ENCODE data around the gene MITD1. TPM values are rescaled to one million over a fixed set of nuclear protein-coding genes. Genes with fewer than 3 reads are reported as not detected.

The MITD1 gene
- polyA plus RNA-seq, 3 donors, result 24.9 to 33.8 (median 25.4) TPM

DNA sequence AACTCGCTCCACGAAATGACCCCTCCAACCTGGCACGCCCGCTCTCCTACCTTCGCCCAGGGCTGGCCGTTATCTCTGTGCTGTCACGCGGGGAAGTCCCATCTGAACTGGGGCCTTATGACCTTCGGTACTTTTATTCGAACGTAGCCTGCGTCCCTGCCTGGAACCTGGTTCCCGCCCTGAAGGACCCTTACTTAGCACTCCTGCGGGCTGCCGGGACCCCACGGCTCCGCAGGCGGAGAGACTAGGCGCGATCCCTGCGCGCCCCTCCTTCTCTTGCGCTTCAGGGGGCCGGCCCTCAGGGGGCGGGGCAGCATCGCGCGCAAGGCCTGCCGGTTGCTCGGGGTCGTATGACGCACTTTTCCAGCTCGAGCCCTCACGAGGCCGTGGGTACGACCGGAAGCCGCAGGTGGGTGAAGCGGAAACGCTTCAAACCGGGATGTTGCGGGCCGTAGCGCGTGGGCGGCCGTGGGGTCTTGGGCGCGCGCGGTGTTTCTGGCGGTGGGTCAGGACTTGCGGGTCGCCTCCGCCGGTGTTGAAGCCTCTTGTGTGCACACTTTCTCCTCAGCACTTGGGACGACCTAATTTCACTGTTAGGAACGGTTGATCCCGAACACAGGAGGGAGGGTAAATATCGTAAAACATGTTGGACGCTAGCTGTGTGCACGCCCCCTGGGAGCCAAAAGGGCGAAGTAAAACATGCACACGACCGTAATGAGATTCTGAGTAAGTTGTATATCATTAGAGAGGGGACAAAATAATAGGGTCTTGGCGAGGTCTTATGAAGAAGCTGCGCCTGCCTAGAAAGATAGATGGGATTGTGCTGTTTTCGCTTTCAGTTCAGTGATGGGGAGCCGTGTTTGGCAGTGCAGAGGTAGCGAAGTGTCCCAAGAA lies 26.0 kb downstream of the MITD1 start, which contains the start of the genes LIPT1 and TSGA10:
TSS of gene LIPT1 (plus strand) at position 325 of the 894 bp plus-strand sequence. CDS start 6,991 bp downstream, outside the sequence.
TSS of gene TSGA10 (minus strand) at position 300 of the 894 bp plus-strand sequence. CDS start 45,503 bp downstream, outside the sequence.
- peak within 1 kb of the TSS; percentile 94 to 97 (median 96) for H3K27ac Mint-ChIP-seq
- Histone ChIP-seq H4K20me1 (ENCODE audit: insufficient read depth, low read length) (no peaks in the 10 kb centered on the region), H3K27ac (ENCODE audit: low read depth in 1 of 2, low read length in 2 of 2) (peak within 1 kb of the TSS; percentile 78 to 95), H3K79me2 (ENCODE audit: insufficient read depth, low read length) (peaks cover 31% of the 10 kb centered on the region), H3K9ac (ENCODE audit: insufficient read depth, low read length, poor library complexity, severe bottlenecking) (peak within 1 kb of the TSS; percentile 85), H2AFZ (ENCODE audit: insufficient read depth, low read depth, low read length, poor library complexity, severe bottlenecking) (peak within 1 kb of the TSS; percentile 92), H3K36me3 (replicated peaks in 1 of 2; ENCODE audit: control insufficient read depth in 1 of 2, insufficient read depth in 2 of 2, low read length in 2 of 2) (peaks cover 0 to 23% of the 10 kb centered on the region in 2 donors), H3K4me1 (ENCODE audit: control insufficient read depth in 1 of 2, insufficient read depth in 2 of 2, low read length in 2 of 2) (peaks cover 27 to 31% of the 10 kb centered on the region in 2 donors), H3K4me2 (replicated peaks; ENCODE audit: extremely low read depth, low read length, poor library complexity, severe bottlenecking) (peak within 1 kb of the TSS; percentile 77), H3K4me3 (replicated peaks in 1 of 3; ENCODE audit: low read depth in 2 of 3, low read length in 3 of 3) (peak within 1 kb of the TSS; percentile 71 to 92 (median 81)), H3K9me3 (replicated peaks in 1 of 2; ENCODE audit: control insufficient read depth in 1 of 2, insufficient read depth in 1 of 2, low read length in 2 of 2) (no peaks in the 10 kb centered on the region), H3K27me3 (ENCODE audit: control insufficient read depth in 2 of 2, insufficient read depth in 2 of 2, low read length in 2 of 2) (no peaks in the 10 kb centered on the region)
- H3K9me3 Mint-ChIP-seq, result no peaks in the 10 kb centered on the region
- peak; percentile 69 to 75 (median 72) for DNase-seq
- peaks cover 25 to 26% of the 10 kb centered on the region in 2 donors for H3K36me3 Mint-ChIP-seq
- intact Hi-C loops (cut with micrococcal nuclease), result no loop called here
- WGBS (ENCODE audit: insufficient coverage), result under 1% methylated on average over 69 of the region's 70 CpGs
- peaks cover 45% of the 10 kb centered on the region for H3K4me1 Mint-ChIP-seq
- TF ChIP-seq, protein P1, sequence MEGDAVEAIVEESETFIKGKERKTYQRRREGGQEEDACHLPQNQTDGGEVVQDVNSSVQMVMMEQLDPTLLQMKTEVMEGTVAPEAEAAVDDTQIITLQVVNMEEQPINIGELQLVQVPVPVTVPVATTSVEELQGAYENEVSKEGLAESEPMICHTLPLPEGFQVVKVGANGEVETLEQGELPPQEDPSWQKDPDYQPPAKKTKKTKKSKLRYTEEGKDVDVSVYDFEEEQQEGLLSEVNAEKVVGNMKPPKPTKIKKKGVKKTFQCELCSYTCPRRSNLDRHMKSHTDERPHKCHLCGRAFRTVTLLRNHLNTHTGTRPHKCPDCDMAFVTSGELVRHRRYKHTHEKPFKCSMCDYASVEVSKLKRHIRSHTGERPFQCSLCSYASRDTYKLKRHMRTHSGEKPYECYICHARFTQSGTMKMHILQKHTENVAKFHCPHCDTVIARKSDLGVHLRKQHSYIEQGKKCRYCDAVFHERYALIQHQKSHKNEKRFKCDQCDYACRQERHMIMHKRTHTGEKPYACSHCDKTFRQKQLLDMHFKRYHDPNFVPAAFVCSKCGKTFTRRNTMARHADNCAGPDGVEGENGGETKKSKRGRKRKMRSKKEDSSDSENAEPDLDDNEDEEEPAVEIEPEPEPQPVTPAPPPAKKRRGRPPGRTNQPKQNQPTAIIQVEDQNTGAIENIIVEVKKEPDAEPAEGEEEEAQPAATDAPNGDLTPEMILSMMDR (IDR thresholded peaks at IDR 0.05), result no peak
- H3K27me3 Mint-ChIP-seq (ENCODE audit: low read depth in 3 of 3), result no peaks in the 10 kb centered on the region
- H3K4me3 Mint-ChIP-seq, result peak within 1 kb of the TSS; percentile 97 to 98

DNA sequence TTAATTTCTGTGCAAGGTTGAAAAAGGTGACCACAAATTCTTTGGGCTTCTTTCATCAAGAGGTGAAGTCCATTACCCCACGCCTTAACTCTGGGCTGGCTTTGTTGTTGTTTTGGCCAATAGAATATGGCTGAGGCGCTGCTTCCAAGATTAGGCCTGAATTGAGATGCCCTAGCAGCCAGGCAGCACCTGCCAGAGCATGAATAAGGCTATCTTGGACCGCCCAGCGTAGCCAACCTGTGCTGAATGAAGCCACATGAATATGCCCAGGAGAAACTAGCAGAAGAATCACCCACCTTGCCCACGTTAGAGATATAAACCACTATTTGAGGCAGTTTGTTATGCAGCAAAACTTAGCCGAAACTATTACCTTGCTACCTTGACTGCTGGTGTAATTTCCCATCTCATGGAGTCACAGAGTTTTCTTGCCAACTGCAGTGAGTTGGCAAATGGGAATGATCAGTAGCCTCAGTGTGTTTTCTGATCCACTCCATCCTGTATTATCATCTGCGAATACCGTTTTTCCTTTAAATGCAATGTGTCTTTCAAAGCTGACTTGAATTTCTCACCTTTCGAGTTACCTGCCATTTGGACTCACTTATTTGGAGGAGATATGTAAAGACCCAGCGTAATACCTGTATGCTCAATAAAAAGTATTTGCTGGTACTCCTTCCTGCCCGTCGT lies 26.8 kb downstream of the MITD1 start:
- 59% methylated on average over 7 of the region's 12 CpGs for WGBS (ENCODE audit: insufficient coverage)
- H3K4me1 ChIP-seq (ENCODE audit: control insufficient read depth in 1 of 2, insufficient read depth in 2 of 2, low read length in 2 of 2), result peaks cover 27 to 31% of the 10 kb centered on the region in 2 donors

More for the DNA sequence above, 26.8 kb downstream of the MITD1 start:
- DNase-seq, result peak in 1 of 3 donors; percentile 23
- Histone ChIP-seq H4K20me1 (ENCODE audit: insufficient read depth, low read length) (no peaks in the 10 kb centered on the region), H3K27me3 (ENCODE audit: control insufficient read depth in 2 of 2, insufficient read depth in 2 of 2, low read length in 2 of 2) (no peaks in the 10 kb centered on the region), H3K79me2 (ENCODE audit: insufficient read depth, low read length) (peaks cover 33% of the 10 kb centered on the region), H2AFZ (ENCODE audit: insufficient read depth, low read depth, low read length, poor library complexity, severe bottlenecking) (peak overlapping the region; percentile 92), H3K4me2 (replicated peaks; ENCODE audit: extremely low read depth, low read length, poor library complexity, severe bottlenecking) (peak overlapping the region; percentile 77), H3K27ac (ENCODE audit: low read depth in 1 of 2, low read length in 2 of 2) (peak overlapping the region; percentile 78 to 95), H3K9me3 (replicated peaks in 1 of 2; ENCODE audit: control insufficient read depth in 1 of 2, insufficient read depth in 1 of 2, low read length in 2 of 2) (no peaks in the 10 kb centered on the region), H3K36me3 (replicated peaks in 1 of 2; ENCODE audit: control insufficient read depth in 1 of 2, insufficient read depth in 2 of 2, low read length in 2 of 2) (peaks cover 0 to 14% of the 10 kb centered on the region in 2 donors), H3K9ac (ENCODE audit: insufficient read depth, low read length, poor library complexity, severe bottlenecking) (peak overlapping the region; percentile 85), H3K4me3 (replicated peaks in 1 of 3; ENCODE audit: low read depth in 2 of 3, low read length in 3 of 3) (peak overlapping the region; percentile 71 to 92 (median 81))
- Mint-ChIP-seq H3K9me3 (no peaks in the 10 kb centered on the region), H3K4me1 (peaks cover 45% of the 10 kb centered on the region), H3K27me3 (ENCODE audit: low read depth in 3 of 3) (no peaks in the 10 kb centered on the region), H3K4me3 (peak overlapping the region; percentile 97 to 98), H3K36me3 (peaks cover 19 to 20% of the 10 kb centered on the region in 2 donors), H3K27ac (peak overlapping the region; percentile 94 to 97 (median 96))
- TF ChIP-seq, protein P1 (IDR thresholded peaks at IDR 0.05), result no peak
- intact Hi-C loops (cut with micrococcal nuclease), result no loop called here
